MM.1S (cell line): ENCODE measurements around the gene IFNL2.
"Not testable (repeated sequence)": the region's sequence is repeated elsewhere in the genome, so short reads cannot be mapped to it uniquely, and the experiment has no call there.

Experiments used
- DNase-seq: peaks from one replicate; pipeline ENCODE4 v3.0.0-alpha.2; 2015
- H2AFZ ChIP-seq: fragments of 300-600 bp; sonication (generic); 2 replicates; pipeline ENCODE4 v1.6.0; 2016; ENCODE audit warnings: antibody characterized with exemption, low read length
- H3F3A ChIP-seq: fragments of 300-600 bp; sonication (generic); 2 replicates; pipeline ENCODE4 v1.6.1; 2016; ENCODE audit warnings: mild to moderate bottlenecking, antibody characterized with exemption, low read length, moderate library complexity, mixed read lengths; ENCODE audit not compliant: insufficient read depth
- H3K27ac ChIP-seq: fragments of 300-600 bp; sonication (generic); 2 replicates; pipeline ENCODE4 v1.5.1; 2016; ENCODE audit warnings: mild to moderate bottlenecking, low read length
- H3K27me3 ChIP-seq: fragments of 300-600 bp; sonication (generic); replicated peaks from 2 replicates; pipeline ENCODE4 v1.6.0; 2016; ENCODE audit warnings: low read length; ENCODE audit not compliant: insufficient read depth
- H3K36me3 ChIP-seq: fragments of 300-600 bp; sonication (generic); replicated peaks from 2 replicates; pipeline ENCODE4 v1.6.1; 2016; ENCODE audit warnings: mild to moderate bottlenecking, low read length, mixed read lengths; ENCODE audit not compliant: insufficient read depth
- H3K4me1 ChIP-seq: fragments of 300-600 bp; sonication (generic); 2 replicates; pipeline ENCODE4 v1.6.1; 2016; ENCODE audit warnings: low read length, mixed read lengths
- H3K4me2 ChIP-seq: fragments of 300-600 bp; sonication (generic); 2 replicates; pipeline ENCODE4 v1.6.0; 2016; ENCODE audit warnings: low read depth, low read length
- H3K4me3 ChIP-seq: fragments of 300-600 bp; sonication (generic); 2 replicates; pipeline ENCODE4 v1.5.1; 2016; ENCODE audit warnings: low read length, mixed read lengths
- H3K79me2 ChIP-seq: fragments of 300-600 bp; sonication (generic); 2 replicates; pipeline ENCODE4 v1.6.1; 2016; ENCODE audit warnings: mixed run types, low read length, mixed read lengths
- H3K9ac ChIP-seq: fragments of 300-600 bp; sonication (generic); 2 replicates; pipeline ENCODE4 v1.6.1; 2016; ENCODE audit warnings: low read length, mixed read lengths
- H3K9me2 ChIP-seq: fragments of 300-600 bp; sonication (generic); replicated peaks from 2 replicates; pipeline ENCODE4 v1.6.1; 2016; ENCODE audit warnings: mild to moderate bottlenecking, low read length, mixed read lengths; ENCODE audit not compliant: insufficient read depth
- H3K9me3 ChIP-seq: fragments of 300-600 bp; sonication (generic); replicated peaks from 2 replicates; pipeline ENCODE4 v1.6.1; 2016; ENCODE audit warnings: mild to moderate bottlenecking, low read length, mixed read lengths; ENCODE audit not compliant: insufficient read depth
- H4K20me1 ChIP-seq: fragments of 300-600 bp; sonication (generic); 2 replicates; pipeline ENCODE4 v1.6.1; 2016; ENCODE audit warnings: mild to moderate bottlenecking, low read length, moderate library complexity, mixed read lengths; ENCODE audit not compliant: insufficient read depth
- CTCF ChIP-seq: fragments of 300-600 bp; sonication (generic); IDR thresholded peaks from 2 replicates; pipeline ENCODE4 v1.5.1; 2016; ENCODE audit warnings: antibody characterized with exemption, low read length, mixed read lengths
- EZH2 ChIP-seq: fragments of 300-600 bp; sonication (generic); optimal IDR thresholded peaks from 2 replicates; pipeline ENCODE3; 2017; ENCODE audit warnings: low read depth, mild to moderate bottlenecking, antibody characterized with exemption, low read length, mixed read lengths
- EZH2phosphoT487 ChIP-seq: fragments of 300-600 bp; sonication (generic); IDR thresholded peaks from 2 replicates; pipeline ENCODE4 v1.6.1; 2018; ENCODE audit warnings: antibody characterized with exemption, low read length

Gene IFNL2

DNA sequence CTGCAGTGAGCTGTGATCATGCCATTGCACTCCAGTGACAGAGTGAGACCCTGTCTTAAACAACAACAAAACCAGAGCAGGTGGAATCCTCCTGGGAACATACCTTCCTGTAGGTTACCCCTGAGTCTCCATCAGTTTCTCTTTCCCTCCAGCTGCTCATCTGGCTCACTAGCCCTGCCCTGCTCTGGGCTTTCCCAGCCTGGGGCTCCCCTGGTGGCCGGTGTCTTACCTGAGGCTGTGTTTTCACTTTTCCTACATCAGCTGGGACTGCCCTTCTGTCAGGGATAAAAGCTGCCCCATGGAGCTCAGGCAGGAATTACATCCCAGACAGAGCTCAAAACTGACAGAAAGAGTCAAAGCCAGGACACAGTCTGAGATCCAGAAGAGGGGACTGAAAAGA is at the start of gene IFNL2:
IFNL2 (plus strand) TSS at position 312 of the 400 bp plus-strand sequence. CDS start 173 bp downstream, outside the sequence.
- H3K4me3 ChIP-seq, H3K9ac ChIP-seq, H4K20me1 ChIP-seq, H3K9me2 ChIP-seq, H3K27ac ChIP-seq, H3K4me2 ChIP-seq, H3F3A ChIP-seq, H3K4me1 ChIP-seq, H2AFZ ChIP-seq, H3K36me3 ChIP-seq, H3K9me3 ChIP-seq, H3K79me2 ChIP-seq, DNase-seq: not testable (repeated sequence)
- H3K27me3 ChIP-seq: peaks cover 45% of the 10 kb centered on the region

DNA sequence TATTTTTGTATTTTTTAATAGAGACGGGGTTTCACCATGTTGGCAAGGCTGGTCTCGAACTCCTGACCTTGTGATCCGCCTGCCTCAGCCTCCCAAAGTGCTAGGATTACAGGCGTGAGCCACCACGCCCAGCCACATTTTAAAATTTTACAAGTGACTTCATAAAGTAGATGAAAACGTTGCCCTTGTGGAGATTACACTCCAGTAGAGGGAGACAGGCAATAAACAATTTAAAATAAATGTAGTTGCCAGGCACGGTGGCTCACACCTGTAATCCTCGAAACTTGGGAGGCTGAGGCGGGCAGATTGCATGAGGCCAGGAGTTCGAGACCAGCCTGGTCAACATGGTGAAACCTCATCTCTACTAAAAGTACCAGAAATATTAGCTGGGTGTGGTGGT is 49.1 kb upstream of the IFNL2 start:
- not testable (repeated sequence) for H3K36me3 ChIP-seq, H3K27ac ChIP-seq, H3K79me2 ChIP-seq, H3K4me3 ChIP-seq, H3K4me2 ChIP-seq, H3K9me3 ChIP-seq, H3K9me2 ChIP-seq, H3K4me1 ChIP-seq, DNase-seq, H4K20me1 ChIP-seq, H3F3A ChIP-seq, H3K9ac ChIP-seq, H2AFZ ChIP-seq
- H3K27me3 ChIP-seq: peaks cover 73% of the 10 kb centered on the region

DNA sequence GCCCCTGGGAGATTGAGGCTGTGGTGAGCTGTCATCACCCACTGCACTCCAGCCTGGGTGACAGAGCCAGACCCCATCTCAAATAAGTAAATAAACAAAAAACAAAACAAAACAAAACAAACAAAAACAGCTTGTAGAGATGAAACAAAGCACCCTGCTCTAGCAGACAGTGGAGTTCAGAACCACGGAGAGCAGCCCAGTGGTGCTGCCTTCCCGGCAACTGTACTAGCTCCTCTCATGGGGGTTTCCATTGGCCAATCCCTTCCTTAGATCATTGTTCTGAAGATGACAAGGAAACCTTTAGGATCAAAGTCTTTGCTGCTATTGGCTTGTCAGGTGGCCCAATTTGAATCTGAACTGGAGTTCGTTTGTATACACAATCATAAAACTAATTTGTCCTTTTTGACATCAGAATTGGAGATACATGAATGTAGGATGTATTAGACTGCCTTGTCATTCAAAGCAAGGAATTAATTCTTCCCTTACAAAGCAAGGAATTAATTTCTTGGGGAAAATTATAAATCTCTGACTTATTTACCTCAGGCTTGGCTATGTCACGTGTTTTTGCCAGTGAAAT is 44.4 kb upstream of the IFNL2 start:
- Histone ChIP-seq H3K4me3 (no peak overlapping the region), H4K20me1 (no peaks in the 10 kb centered on the region), H3K9me2 (no peaks in the 10 kb centered on the region), H3K27me3 (peaks cover 75% of the 10 kb centered on the region), H3K27ac (no peak overlapping the region), H3F3A (no peaks in the 10 kb centered on the region), H3K79me2 (no peaks in the 10 kb centered on the region), H3K4me2 (no peak overlapping the region), H3K9me3 (no peaks in the 10 kb centered on the region), H3K4me1 (no peaks in the 10 kb centered on the region), H2AFZ (no peak overlapping the region), H3K9ac (no peak overlapping the region), H3K36me3 (no peaks in the 10 kb centered on the region)
- TF ChIP-seq CTCF: no peak
- TF ChIP-seq EZH2phosphoT487: no peak
- no peak for TF ChIP-seq EZH2
- DNase-seq: peak; percentile 10

GRCh38 chr19:39224910-39225309 is 43.3 kb upstream of the IFNL2 start:
- DNase-seq: no peak
- H3K27me3 ChIP-seq: peaks cover 77% of the 10 kb centered on the region
- no peak overlapping the region for H3K4me2 ChIP-seq
- H4K20me1 ChIP-seq: no peaks in the 10 kb centered on the region
- H3K9me3 ChIP-seq: no peaks in the 10 kb centered on the region
- H3K36me3 ChIP-seq: no peaks in the 10 kb centered on the region
- H3F3A ChIP-seq: no peaks in the 10 kb centered on the region
- H3K27ac ChIP-seq: no peak overlapping the region
- no peaks in the 10 kb centered on the region for H3K4me1 ChIP-seq
- no peak overlapping the region for H3K4me3 ChIP-seq
- TF ChIP-seq CTCF (no peak), EZH2 (no peak), EZH2phosphoT487 (no peak)
- H2AFZ ChIP-seq: no peak overlapping the region
- no peaks in the 10 kb centered on the region for H3K9me2 ChIP-seq
- no peaks in the 10 kb centered on the region for H3K79me2 ChIP-seq
- no peak overlapping the region for H3K9ac ChIP-seq
